IMR-90 (cell line): ENCODE data around the gene RCAN2. TPM values are rescaled to one million over a fixed set of nuclear protein-coding genes. Genes with fewer than 3 reads are reported as not detected.

Source experiments
- ATAC-seq: fragments of 200-7000 bp; cut with Tn5 transposase; 2 replicates; pipeline ENCODE4 v1.9.1; 2020; ENCODE audit warnings: low read depth, mild to moderate bottlenecking, moderate library complexity
- BruUV-seq: library from RNA; stranded (reverse); fragments of 400-500 nt; replicated peaks from 2 replicates; lab custom pipeline; 2021; lab: Mats Ljungman, UMichigan
- CTCF ChIA-PET: fragments of 300-600 bp; formaldehyde crosslinking; extraction: SDS; loops from one replicate; lab custom pipeline; 2021; ENCODE audit warnings: antibody characterized with exemption; lab: Yijun Ruan, JAX
- POLR2A ChIA-PET: fragments of 300-600 bp; sonication (Branson Sonifier 250); formaldehyde crosslinking; loops from one replicate; lab custom pipeline; 2022; ENCODE audit warnings: antibody characterized with exemption; ENCODE audit not compliant: unreplicated experiment; lab: Charles Lee
- DNase-seq: peaks from one replicate; pipeline ENCODE4 v3.0.0; 2013
- H2AFZ ChIP-seq: replicated peaks from 2 replicates; pipeline ENCODE3; 2013; ENCODE audit warnings: low read length, mild to moderate bottlenecking; ENCODE audit not compliant: poor library complexity
- H2AK5ac ChIP-seq: 2 replicates; pipeline ENCODE4 v1.6.1; 2013; ENCODE audit warnings: low read depth, low read length, inconsistent platforms
- H2AK9ac ChIP-seq: replicated peaks from 2 replicates; pipeline ENCODE3; 2013; ENCODE audit warnings: mild to moderate bottlenecking, low read depth, low read length, moderate library complexity; ENCODE audit not compliant: poor library complexity
- H2BK120ac ChIP-seq: 2 replicates; pipeline ENCODE4 v1.6.1; 2013; ENCODE audit warnings: low read depth, low read length, inconsistent platforms
- H2BK15ac ChIP-seq: 3 replicates; pipeline ENCODE4 v1.6.1; 2013; ENCODE audit warnings: low read depth, low read length, inconsistent platforms
- H2BK20ac ChIP-seq: 2 replicates; pipeline ENCODE4 v1.6.1; 2013; ENCODE audit warnings: low read depth, mild to moderate bottlenecking, inconsistent platforms, low read length, moderate library complexity
- H2BK5ac ChIP-seq: 2 replicates; pipeline ENCODE4 v1.6.1; 2013; ENCODE audit warnings: mild to moderate bottlenecking, low read depth, low read length, inconsistent platforms; ENCODE audit not compliant: poor library complexity, severe bottlenecking
- H3K14ac ChIP-seq: replicated peaks from 2 replicates; pipeline ENCODE4 v1.6.1; 2013; ENCODE audit warnings: low read depth, low read length, inconsistent platforms
- H3K18ac ChIP-seq: 2 replicates; pipeline ENCODE4 v1.6.1; 2013; ENCODE audit warnings: low read depth, low read length, control low read depth
- H3K23ac ChIP-seq: 2 replicates; pipeline ENCODE4 v1.6.1; 2013; ENCODE audit warnings: low read depth, low read length, inconsistent platforms
- H3K27ac ChIP-seq: 2 replicates; pipeline ENCODE4 v1.5.1; 2013; ENCODE audit warnings: mild to moderate bottlenecking, control low read depth, low read length; ENCODE audit not compliant: insufficient read depth
- H3K27me3 ChIP-seq: 2 replicates; pipeline ENCODE4 v1.6.1; 2013; ENCODE audit warnings: low read length; ENCODE audit not compliant: control insufficient read depth, insufficient read depth
- H3K36me3 ChIP-seq: 2 replicates; pipeline ENCODE4 v1.6.1; 2013; ENCODE audit warnings: low read length, mixed read lengths; ENCODE audit not compliant: control insufficient read depth, insufficient read depth
- H3K4ac ChIP-seq: 2 replicates; pipeline ENCODE4 v1.6.1; 2013; ENCODE audit warnings: low read depth, low read length, inconsistent platforms
- H3K4me1 ChIP-seq: 2 replicates; pipeline ENCODE4 v1.6.1; 2013; ENCODE audit warnings: low read length, mixed read lengths; ENCODE audit not compliant: control insufficient read depth, insufficient read depth
- H3K4me2 ChIP-seq: 2 replicates; pipeline ENCODE4 v1.6.1; 2013; ENCODE audit warnings: low read depth, mild to moderate bottlenecking, control low read depth, low read length, moderate library complexity
- H3K4me3 ChIP-seq: 2 replicates; pipeline ENCODE4 v1.5.1; 2013; ENCODE audit warnings: low read depth, mild to moderate bottlenecking, control low read depth, low read length, moderate library complexity; ENCODE audit not compliant: insufficient read depth
- H3K56ac ChIP-seq: 2 replicates; pipeline ENCODE4 v1.6.1; 2013; ENCODE audit warnings: low read length, inconsistent platforms; ENCODE audit not compliant: insufficient read depth; ENCODE audit errors: extremely low read depth
- H3K79me1 ChIP-seq, 2 experiments: 2 replicates each; pipeline ENCODE4 v1.6.1; 2013; ENCODE audit warnings: low read length in 2 of 2, inconsistent platforms in 1 of 2, low read depth in 1 of 2
- H3K9ac ChIP-seq: 2 replicates; pipeline ENCODE4 v1.6.1; 2013; ENCODE audit warnings: low read depth, low read length, control low read depth
- H3K9me1 ChIP-seq: 2 replicates; pipeline ENCODE4 v1.6.1; 2013; ENCODE audit warnings: low read length, inconsistent platforms; ENCODE audit not compliant: insufficient read depth
- H3K9me3 ChIP-seq: 2 replicates; pipeline ENCODE4 v1.6.1; 2013; ENCODE audit warnings: low read length; ENCODE audit not compliant: control insufficient read depth, insufficient read depth
- H4K20me1 ChIP-seq: 2 replicates; pipeline ENCODE4 v1.6.1; 2013; ENCODE audit warnings: low read length, inconsistent platforms; ENCODE audit not compliant: insufficient read depth
- H4K5ac ChIP-seq: 2 replicates; pipeline ENCODE4 v1.6.1; 2013; ENCODE audit warnings: mild to moderate bottlenecking, low read depth, low read length, control low read depth
- H4K8ac ChIP-seq, 2 experiments: 2 replicates each; pipeline ENCODE4 v1.6.1; 2013; ENCODE audit warnings: low read depth in 2 of 2, low read length in 2 of 2, control low read depth in 1 of 2, inconsistent platforms in 1 of 2
- H4K91ac ChIP-seq: 2 replicates; pipeline ENCODE4 v1.6.1; 2013; ENCODE audit warnings: low read depth, low read length, inconsistent platforms; ENCODE audit not compliant: insufficient read depth
- CHD1 ChIP-seq: IDR thresholded peaks from 2 replicates; pipeline ENCODE4 v1.6.1; 2012; ENCODE audit warnings: low read depth, low read length, improper control_type of control experiment
- FOS ChIP-seq: fragments of 150-350 bp; IDR thresholded peaks from 2 replicates; pipeline ENCODE4 v1.6.1; 2016; ENCODE audit warnings: low read depth, low read length
- MXI1 ChIP-seq: IDR thresholded peaks from 2 replicates; pipeline ENCODE4 v1.6.1; 2012; ENCODE audit warnings: low read depth, mild to moderate bottlenecking, low read length, moderate library complexity, borderline replicate concordance
- NFE2L2 ChIP-seq: fragments of 150-350 bp; IDR thresholded peaks from 2 replicates; pipeline ENCODE4 v1.6.1; 2016; ENCODE audit warnings: low read depth, mild to moderate bottlenecking, low read length
- RCOR1 ChIP-seq: IDR thresholded peaks from 2 replicates; pipeline ENCODE4 v1.6.1; 2012; ENCODE audit warnings: mild to moderate bottlenecking, low read length, improper control_type of control experiment; ENCODE audit not compliant: insufficient replicate concordance
- WGBS, 2 experiments: methylation state at CpG; one replicate each; pipeline versions ENCODE4 v1.1.5 to v1.1.7; 2013; ENCODE audit warnings: missing lambda C conversion rate in 2 of 2; ENCODE audit not compliant: insufficient read length in 1 of 2; ENCODE audit errors: extremely low coverage in 2 of 2; 5-methylcytosine and 5-hydroxymethylcytosine counted together
- dilution Hi-C: fragments of 300-500 bp; cut with HindIII; formaldehyde crosslinking; loops from one replicate; pipeline ENCODE4 v1.14.3; 2018; ENCODE audit warnings: low sequenced_read_pairs; ENCODE audit not compliant: unreplicated experiment
- in situ Hi-C: fragments of 300-500 bp; cut with MboI; formaldehyde crosslinking; loops from 3 replicates; pipeline ENCODE4 v1.14.3; 2019; ENCODE audit warnings: low sequenced_read_pairs, inconsistent platforms, mixed read lengths
- intact Hi-C: fragments of 100-400 bp; cut with micrococcal nuclease; formaldehyde crosslinking; loops from 2 replicates; pipeline ENCODE4 v1.10.0; 2022
- polyA plus RNA-seq, 3 experiments: library from polyadenylated mRNA; depleted of rRNA; stranded (reverse); fragments of >200 nt; gene quantifications; 2 replicates each; pipeline ENCODE4 v1.2.3, GENCODE V29; 2012; ENCODE audit warnings: low replicate concordance in 1 of 3
- total RNA-seq: library from RNA; depleted of rRNA; stranded (reverse); fragments of >200 nt; gene quantifications from 2 replicates; pipeline ENCODE4 v1.2.3, GENCODE V29; 2012
- TF ChIP-seq, protein P1 (sequence below): fragments of 150-350 bp; IDR thresholded peaks from 2 replicates; pipeline ENCODE4 v1.6.1; 2017; ENCODE audit warnings: mild to moderate bottlenecking, antibody characterized with exemption, low read length, low read depth

RCAN2 gene
- total and polyA plus RNA-seq, 2 of the 4 experiments (the other 2 are of a cell fraction) = 1.3 to 1.8 TPM

DNA sequence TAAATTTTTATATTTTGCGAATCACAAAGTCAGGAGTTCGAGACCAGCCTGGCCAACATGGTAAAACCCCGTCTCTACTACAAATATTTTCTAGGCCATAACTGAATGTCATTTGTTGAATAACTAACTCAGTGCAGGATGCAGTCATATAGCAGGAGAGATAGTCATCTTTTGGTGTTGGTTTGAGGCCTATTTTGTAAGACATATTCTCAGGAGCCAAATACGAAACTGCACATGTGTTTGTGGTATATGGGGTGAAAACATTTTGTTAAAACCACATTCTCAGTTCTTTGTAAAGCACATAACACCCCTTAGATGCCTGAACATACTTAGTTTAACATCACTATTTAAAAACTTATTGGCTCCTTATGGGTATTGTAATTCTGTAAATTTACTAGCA lies 315.8 kb downstream of the RCAN2 start:
- dilution Hi-C loops = no loop called here
- H3K9me1 ChIP-seq = no peaks in the 10 kb centered on the region
- no peak overlapping the region for H2BK20ac ChIP-seq
- H4K5ac ChIP-seq = no peak overlapping the region
- no peak overlapping the region for H3K23ac ChIP-seq
- H3K27ac ChIP-seq = no peak overlapping the region
- no peak overlapping the region for H2BK120ac ChIP-seq
- ATAC-seq = no peak
- no peak overlapping the region for H2AK5ac ChIP-seq
- H3K36me3 ChIP-seq = no peaks in the 10 kb centered on the region
- no peak overlapping the region for H2BK15ac ChIP-seq
- no peak overlapping the region for H3K4me2 ChIP-seq
- H3K4ac ChIP-seq = no peak overlapping the region
- H4K8ac ChIP-seq = no peak overlapping the region
- H2BK5ac ChIP-seq = no peak overlapping the region
- ChIA-PET POLR2A (no interaction called here), CTCF (no interaction called here)
- no peak overlapping the region for H2AK9ac ChIP-seq
- in situ Hi-C loops = no loop called here
- no peaks in the 10 kb centered on the region for H4K20me1 ChIP-seq
- H3K4me1 ChIP-seq = no peaks in the 10 kb centered on the region
- no peak overlapping the region for H3K14ac ChIP-seq
- no peak overlapping the region for H3K9ac ChIP-seq
- H4K91ac ChIP-seq = no peak overlapping the region
- H3K79me1 ChIP-seq = no peaks in the 10 kb centered on the region
- H3K4me3 ChIP-seq = no peak overlapping the region
- no peak overlapping the region for H3K56ac ChIP-seq
- TF ChIP-seq, protein P1, sequence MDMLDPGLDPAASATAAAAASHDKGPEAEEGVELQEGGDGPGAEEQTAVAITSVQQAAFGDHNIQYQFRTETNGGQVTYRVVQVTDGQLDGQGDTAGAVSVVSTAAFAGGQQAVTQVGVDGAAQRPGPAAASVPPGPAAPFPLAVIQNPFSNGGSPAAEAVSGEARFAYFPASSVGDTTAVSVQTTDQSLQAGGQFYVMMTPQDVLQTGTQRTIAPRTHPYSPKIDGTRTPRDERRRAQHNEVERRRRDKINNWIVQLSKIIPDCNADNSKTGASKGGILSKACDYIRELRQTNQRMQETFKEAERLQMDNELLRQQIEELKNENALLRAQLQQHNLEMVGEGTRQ = no peak
- no peak for TF ChIP-seq MXI1
- no peak for TF ChIP-seq FOS
- TF ChIP-seq CHD1 = no peak
- no peak for TF ChIP-seq RCOR1
- TF ChIP-seq NFE2L2 = no peak
- H3K9me3 ChIP-seq = no peaks in the 10 kb centered on the region
- no CpG with 5 or more reads among the region's 4 CpGs for WGBS, 2 experiments
- no peak overlapping the region for H2AFZ ChIP-seq
- BruUV-seq = no TSS peak
- DNase-seq = no peak
- no peak overlapping the region for H3K18ac ChIP-seq
- peaks cover 3% of the 10 kb centered on the region for H3K27me3 ChIP-seq
- intact Hi-C loops = no loop called here
